CMK (cell line): ENCODE measurements around the gene TMPRSS7.
"Not testable (repeated sequence)": the region's sequence is repeated elsewhere in the genome, so short reads cannot be mapped to it uniquely, and the experiment has no call there.

Experiments
- DNase-seq: peaks from one replicate; pipeline ENCODE4 v3.0.0-alpha.2; 2010; ENCODE audit warnings: low read depth

Gene TMPRSS7

GRCh38 chr3:112072387-112073060, 38.0 kb downstream of the TMPRSS7 start:
- not testable (repeated sequence) for DNase-seq

GRCh38 chr3:112074006-112074405, 39.5 kb downstream of the TMPRSS7 start:
- DNase-seq, result no peak

- DNase-seq, result no peak
Observed at GRCh38 chr3:112074616-112075497, 40.3 kb downstream of the TMPRSS7 start.

- no peak for DNase-seq
Observed at GRCh38 chr3:112078125-112079083, 43.9 kb downstream of the TMPRSS7 start.

- no peak for DNase-seq
Observed at GRCh38 chr3:112083239-112083638, 48.7 kb downstream of the TMPRSS7 start.

- no peak for DNase-seq
Observed at GRCh38 chr3:112084980-112085705, 50.6 kb downstream of the TMPRSS7 start.

- DNase-seq, result no peak
Observed at GRCh38 chr3:112085735-112086075, 51.2 kb downstream of the TMPRSS7 start.

- DNase-seq, result no peak
Observed at GRCh38 chr3:112086076-112086854, 51.7 kb downstream of the TMPRSS7 start, which contains the start of gene C3orf52. C3orf52 (plus strand) TSS chr3:112086389; CDS start chr3:112086408, 19 bp downstream.

- DNase-seq, result no peak
Observed at GRCh38 chr3:112086875-112087524, 52.5 kb downstream of the TMPRSS7 start.

- no peak for DNase-seq
Observed at GRCh38 chr3:112087746-112088145, 53.2 kb downstream of the TMPRSS7 start.

GRCh38 chr3:112088944-112089343, 54.4 kb downstream of the TMPRSS7 start:
- no peak for DNase-seq

- no peak for DNase-seq
Observed at GRCh38 chr3:112089956-112090886, 55.7 kb downstream of the TMPRSS7 start.

- no peak for DNase-seq
Observed at GRCh38 chr3:112090887-112091586, 56.5 kb downstream of the TMPRSS7 start.

GRCh38 chr3:112092496-112093179, 58.1 kb downstream of the TMPRSS7 start:
- no peak for DNase-seq

- DNase-seq, result no peak
Observed at GRCh38 chr3:112093180-112093522, 58.6 kb downstream of the TMPRSS7 start.

GRCh38 chr3:112095731-112096130, 61.2 kb downstream of the TMPRSS7 start:
- DNase-seq, result no peak

GRCh38 chr3:112096176-112096575, 61.6 kb downstream of the TMPRSS7 start:
- no peak for DNase-seq

- DNase-seq, result no peak
Observed at GRCh38 chr3:112097378-112097777, 62.8 kb downstream of the TMPRSS7 start.
